WTC11 (cell line): ENCODE measurements around the gene SYCE3. TPM values are rescaled to one million over a fixed set of nuclear protein-coding genes. Genes with fewer than 3 reads are reported as not detected.

Source experiments
- ATAC-seq: fragments of 200-7000 bp; cut with Tn5 transposase; 2 replicates; pipeline ENCODE4 v1.10.0; 2021; ENCODE audit warnings: mild to moderate bottlenecking, moderate library complexity
- CTCF ChIA-PET: fragments of 300-600 bp; sonication (Branson Sonifier 250); formaldehyde crosslinking; loops from one replicate; lab custom pipeline; 2021; ENCODE audit warnings: antibody characterized with exemption; lab: Charles Lee
- POLR2A ChIA-PET: fragments of 350-600 bp; sonication (Branson Sonifier 250); formaldehyde crosslinking; loops from one replicate; lab custom pipeline; 2021; ENCODE audit warnings: antibody characterized with exemption; lab: Charles Lee
- DNase-seq: peaks from one replicate; pipeline ENCODE4 v3.0.0; 2021; ENCODE audit warnings: low spot score
- H3K27ac Mint-ChIP-seq: 2 replicates; pipeline ENCODE4 v1.8.0; 2021; ENCODE audit warnings: mixed read lengths
- H3K27me3 Mint-ChIP-seq: 2 replicates; pipeline ENCODE4 v1.8.0; 2021; ENCODE audit warnings: low read depth, mild to moderate bottlenecking, moderate library complexity, mixed read lengths
- H3K36me3 Mint-ChIP-seq: 2 replicates; pipeline ENCODE4 v1.8.0; 2021; ENCODE audit warnings: mixed read lengths
- H3K4me1 Mint-ChIP-seq: 2 replicates; pipeline ENCODE4 v1.8.0; 2022; ENCODE audit warnings: mixed read lengths
- H3K4me3 Mint-ChIP-seq: 2 replicates; pipeline ENCODE4 v1.8.0; 2021; ENCODE audit warnings: mild to moderate bottlenecking, moderate library complexity, mixed read lengths
- H3K9me3 Mint-ChIP-seq: 2 replicates; pipeline ENCODE4 v1.8.0; 2021; ENCODE audit warnings: mixed read lengths
- ATF3 ChIP-seq: sonication (generic); formaldehyde crosslinking; conservative IDR thresholded peaks from 2 replicates; pipeline ENCODE4 v1.8.1; 2022; ENCODE audit warnings: mild to moderate bottlenecking, missing genetic modification reagents
- CREM ChIP-seq: sonication (generic); formaldehyde crosslinking; IDR thresholded peaks from 2 replicates; pipeline ENCODE4 v1.8.1; 2022; ENCODE audit warnings: mild to moderate bottlenecking, missing genetic modification reagents, moderate library complexity
- HMGXB4 ChIP-seq: sonication (generic); formaldehyde crosslinking; IDR thresholded peaks from 2 replicates; pipeline ENCODE4 v1.8.1; 2023; ENCODE audit warnings: mild to moderate bottlenecking, moderate library complexity, missing genetic modification reagents
- MAX ChIP-seq: sonication (generic); formaldehyde crosslinking; IDR thresholded peaks from 2 replicates; pipeline ENCODE4 v1.8.0; 2022; ENCODE audit warnings: mild to moderate bottlenecking, missing genetic modification reagents
- PRRX2 ChIP-seq: fragments of 250-450 bp; sonication (Bioruptor Pico); IDR thresholded peaks from 2 replicates; pipeline ENCODE4 v1.8.0; 2021; ENCODE audit warnings: mild to moderate bottlenecking
- SMAD4 ChIP-seq: sonication (generic); formaldehyde crosslinking; IDR thresholded peaks from 2 replicates; pipeline ENCODE4 v1.8.0; 2022; ENCODE audit warnings: mild to moderate bottlenecking, missing genetic modification reagents
- SP1 ChIP-seq: sonication (generic); formaldehyde crosslinking; conservative IDR thresholded peaks from 2 replicates; pipeline ENCODE4 v1.8.1; 2022; ENCODE audit warnings: missing genetic modification reagents
- TEAD1 ChIP-seq: sonication (generic); formaldehyde crosslinking; IDR thresholded peaks from 2 replicates; pipeline ENCODE4 v1.8.0; 2022; ENCODE audit warnings: mild to moderate bottlenecking, missing genetic modification reagents
- USF1 ChIP-seq: sonication (generic); formaldehyde crosslinking; IDR thresholded peaks from 2 replicates; pipeline ENCODE4 v1.8.0; 2022; ENCODE audit warnings: mild to moderate bottlenecking, missing genetic modification reagents
- ZNF219 ChIP-seq: sonication (generic); formaldehyde crosslinking; IDR thresholded peaks from 2 replicates; pipeline ENCODE4 v1.8.0; 2023; ENCODE audit warnings: missing genetic modification reagents, mild to moderate bottlenecking, borderline replicate concordance
- ZNF263 ChIP-seq: sonication (generic); formaldehyde crosslinking; IDR thresholded peaks from 2 replicates; pipeline ENCODE4 v1.8.1; 2022; ENCODE audit warnings: low read depth, mild to moderate bottlenecking, moderate library complexity, missing genetic modification reagents
- ZNF423 ChIP-seq: fragments of 250-450 bp; sonication (Bioruptor Pico); IDR thresholded peaks from 2 replicates; pipeline ENCODE4 v2.1.2; 2022; ENCODE audit warnings: mild to moderate bottlenecking, moderate library complexity
- ZNF425 ChIP-seq: fragments of 250-450 bp; sonication (Bioruptor Pico); conservative IDR thresholded peaks from 2 replicates; pipeline ENCODE4 v1.9.0; 2021; ENCODE audit warnings: mild to moderate bottlenecking
- total RNA-seq: library from RNA; stranded (reverse); gene quantifications from 3 replicates; pipeline ENCODE4 v1.2.3, GENCODE V29; 2021
- TF ChIP-seq, protein P1 (sequence below): fragments of 250-450 bp; sonication (Bioruptor Pico); IDR thresholded peaks from 2 replicates; pipeline ENCODE4 v1.9.0; 2021; ENCODE audit warnings: mild to moderate bottlenecking, borderline replicate concordance
- TF ChIP-seq, protein P2 (sequence below): fragments of 250-450 bp; sonication (Bioruptor Pico); IDR thresholded peaks from 2 replicates; pipeline ENCODE4 v1.9.0; 2021; ENCODE audit warnings: mild to moderate bottlenecking
- TF ChIP-seq, protein P3 (sequence below): sonication (generic); formaldehyde crosslinking; IDR thresholded peaks from 2 replicates; pipeline ENCODE4 v1.8.0; 2023; ENCODE audit warnings: mild to moderate bottlenecking, missing genetic modification reagents

Gene SYCE3
- total RNA-seq, 1 experiment from 2014 or later, result 0.46 TPM

DNA sequence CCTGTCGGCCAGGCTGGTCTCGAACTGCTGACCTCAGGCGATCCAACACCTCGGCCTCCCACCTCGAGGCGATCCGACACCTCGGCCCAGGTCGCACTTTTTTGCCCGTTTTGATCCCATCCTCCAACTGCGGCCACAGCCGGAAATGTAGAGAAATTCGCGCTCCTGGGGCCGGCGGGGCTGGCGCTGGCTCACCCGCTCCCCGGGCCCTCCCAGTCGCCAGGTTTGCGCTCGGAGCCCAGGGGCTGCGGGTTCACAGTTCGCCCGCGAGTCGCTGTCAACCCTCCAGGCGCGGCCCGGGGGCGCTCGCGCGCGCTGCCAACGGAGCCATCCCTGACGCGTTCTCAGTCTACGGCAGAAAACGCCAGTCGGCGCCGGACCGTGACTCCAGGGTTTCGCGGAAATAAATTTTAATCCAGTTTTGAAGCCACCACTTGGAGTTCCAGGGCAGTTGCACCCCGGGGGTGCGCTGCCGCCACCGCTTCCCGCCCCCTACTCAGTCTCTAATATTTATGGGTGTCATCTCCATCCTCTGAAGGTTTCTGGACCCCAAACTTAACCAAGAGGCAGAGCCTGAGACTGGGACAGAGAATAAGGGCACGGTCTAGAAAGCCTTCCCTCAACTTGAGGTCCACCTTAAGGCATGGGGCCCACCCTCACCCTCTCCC is 18.5 kb downstream of the SYCE3 start:
- ATAC-seq (peak; percentile 95), DNase-seq (peak; percentile 93)
- Mint-ChIP-seq H3K27ac (no peak overlapping the region), H3K4me3 (peak overlapping the region; percentile 45), H3K36me3 (no peaks in the 10 kb centered on the region), H3K4me1 (no peaks in the 10 kb centered on the region), H3K9me3 (no peaks in the 10 kb centered on the region), H3K27me3 (peaks cover 11% of the 10 kb centered on the region)
- POLR2A ChIA-PET, result no interaction called here
- CTCF ChIA-PET, result no interaction called here
- TF ChIP-seq SMAD4 (CRISPR knock-in tag) (no peak), ZNF263 (no peak), MAX (CRISPR knock-in tag) (peak; percentile 57), PRRX2 (CRISPR knock-in tag) (no peak), HMGXB4 (CRISPR knock-in tag) (peak; percentile 77), CREM (CRISPR knock-in tag) (no peak)

DNA sequence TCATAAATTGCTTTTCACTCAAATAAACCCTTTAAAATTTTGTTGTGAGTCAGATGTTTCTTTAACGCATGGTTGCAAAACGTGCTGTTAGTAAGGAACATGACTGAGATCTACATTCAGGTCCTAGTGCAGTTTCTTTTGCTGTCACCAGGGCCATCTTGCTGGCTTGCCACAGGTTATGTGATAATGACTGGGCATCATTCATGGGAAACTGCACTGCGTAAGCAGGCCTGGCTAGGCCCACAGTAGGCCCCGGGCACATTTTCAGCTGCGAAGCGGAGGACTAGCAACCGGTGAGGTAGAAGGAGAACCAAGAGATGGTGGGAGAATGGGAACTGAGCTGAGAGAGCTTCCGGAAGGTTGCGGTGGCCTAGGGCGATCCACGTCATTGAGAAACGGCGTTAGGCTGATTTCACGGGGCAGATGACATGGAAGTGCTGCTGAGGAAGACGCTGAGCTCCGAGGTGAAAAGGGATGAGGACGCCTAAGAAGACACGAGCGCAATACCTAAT is 20.2 kb downstream of the SYCE3 start:
- CTCF ChIA-PET, result interaction anchor here (1.4 kb wide), 1 partner anchor 99 kb away, joined by 3 read pairs; no protein-coding TSS in a partner anchor
- H3K27me3 Mint-ChIP-seq, result peaks cover 20% of the 10 kb centered on the region
- TF ChIP-seq ZNF423 (no peak), ATF3 (no peak), SP1 (CRISPR knock-in tag) (no peak), TEAD1 (CRISPR knock-in tag) (no peak), ZNF219 (no peak), USF1 (CRISPR knock-in tag) (no peak), ZNF425 (CRISPR knock-in tag) (no peak), ZNF263 (no peak)
- TF ChIP-seq, protein P1, sequence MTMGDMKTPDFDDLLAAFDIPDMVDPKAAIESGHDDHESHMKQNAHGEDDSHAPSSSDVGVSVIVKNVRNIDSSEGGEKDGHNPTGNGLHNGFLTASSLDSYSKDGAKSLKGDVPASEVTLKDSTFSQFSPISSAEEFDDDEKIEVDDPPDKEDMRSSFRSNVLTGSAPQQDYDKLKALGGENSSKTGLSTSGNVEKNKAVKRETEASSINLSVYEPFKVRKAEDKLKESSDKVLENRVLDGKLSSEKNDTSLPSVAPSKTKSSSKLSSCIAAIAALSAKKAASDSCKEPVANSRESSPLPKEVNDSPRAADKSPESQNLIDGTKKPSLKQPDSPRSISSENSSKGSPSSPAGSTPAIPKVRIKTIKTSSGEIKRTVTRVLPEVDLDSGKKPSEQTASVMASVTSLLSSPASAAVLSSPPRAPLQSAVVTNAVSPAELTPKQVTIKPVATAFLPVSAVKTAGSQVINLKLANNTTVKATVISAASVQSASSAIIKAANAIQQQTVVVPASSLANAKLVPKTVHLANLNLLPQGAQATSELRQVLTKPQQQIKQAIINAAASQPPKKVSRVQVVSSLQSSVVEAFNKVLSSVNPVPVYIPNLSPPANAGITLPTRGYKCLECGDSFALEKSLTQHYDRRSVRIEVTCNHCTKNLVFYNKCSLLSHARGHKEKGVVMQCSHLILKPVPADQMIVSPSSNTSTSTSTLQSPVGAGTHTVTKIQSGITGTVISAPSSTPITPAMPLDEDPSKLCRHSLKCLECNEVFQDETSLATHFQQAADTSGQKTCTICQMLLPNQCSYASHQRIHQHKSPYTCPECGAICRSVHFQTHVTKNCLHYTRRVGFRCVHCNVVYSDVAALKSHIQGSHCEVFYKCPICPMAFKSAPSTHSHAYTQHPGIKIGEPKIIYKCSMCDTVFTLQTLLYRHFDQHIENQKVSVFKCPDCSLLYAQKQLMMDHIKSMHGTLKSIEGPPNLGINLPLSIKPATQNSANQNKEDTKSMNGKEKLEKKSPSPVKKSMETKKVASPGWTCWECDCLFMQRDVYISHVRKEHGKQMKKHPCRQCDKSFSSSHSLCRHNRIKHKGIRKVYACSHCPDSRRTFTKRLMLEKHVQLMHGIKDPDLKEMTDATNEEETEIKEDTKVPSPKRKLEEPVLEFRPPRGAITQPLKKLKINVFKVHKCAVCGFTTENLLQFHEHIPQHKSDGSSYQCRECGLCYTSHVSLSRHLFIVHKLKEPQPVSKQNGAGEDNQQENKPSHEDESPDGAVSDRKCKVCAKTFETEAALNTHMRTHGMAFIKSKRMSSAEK (CRISPR knock-in tag), result no peak
- TF ChIP-seq, protein P2, sequence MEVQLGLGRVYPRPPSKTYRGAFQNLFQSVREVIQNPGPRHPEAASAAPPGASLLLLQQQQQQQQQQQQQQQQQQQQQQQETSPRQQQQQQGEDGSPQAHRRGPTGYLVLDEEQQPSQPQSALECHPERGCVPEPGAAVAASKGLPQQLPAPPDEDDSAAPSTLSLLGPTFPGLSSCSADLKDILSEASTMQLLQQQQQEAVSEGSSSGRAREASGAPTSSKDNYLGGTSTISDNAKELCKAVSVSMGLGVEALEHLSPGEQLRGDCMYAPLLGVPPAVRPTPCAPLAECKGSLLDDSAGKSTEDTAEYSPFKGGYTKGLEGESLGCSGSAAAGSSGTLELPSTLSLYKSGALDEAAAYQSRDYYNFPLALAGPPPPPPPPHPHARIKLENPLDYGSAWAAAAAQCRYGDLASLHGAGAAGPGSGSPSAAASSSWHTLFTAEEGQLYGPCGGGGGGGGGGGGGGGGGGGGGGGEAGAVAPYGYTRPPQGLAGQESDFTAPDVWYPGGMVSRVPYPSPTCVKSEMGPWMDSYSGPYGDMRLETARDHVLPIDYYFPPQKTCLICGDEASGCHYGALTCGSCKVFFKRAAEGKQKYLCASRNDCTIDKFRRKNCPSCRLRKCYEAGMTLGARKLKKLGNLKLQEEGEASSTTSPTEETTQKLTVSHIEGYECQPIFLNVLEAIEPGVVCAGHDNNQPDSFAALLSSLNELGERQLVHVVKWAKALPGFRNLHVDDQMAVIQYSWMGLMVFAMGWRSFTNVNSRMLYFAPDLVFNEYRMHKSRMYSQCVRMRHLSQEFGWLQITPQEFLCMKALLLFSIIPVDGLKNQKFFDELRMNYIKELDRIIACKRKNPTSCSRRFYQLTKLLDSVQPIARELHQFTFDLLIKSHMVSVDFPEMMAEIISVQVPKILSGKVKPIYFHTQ (CRISPR knock-in tag), result no peak
- TF ChIP-seq, protein P3, sequence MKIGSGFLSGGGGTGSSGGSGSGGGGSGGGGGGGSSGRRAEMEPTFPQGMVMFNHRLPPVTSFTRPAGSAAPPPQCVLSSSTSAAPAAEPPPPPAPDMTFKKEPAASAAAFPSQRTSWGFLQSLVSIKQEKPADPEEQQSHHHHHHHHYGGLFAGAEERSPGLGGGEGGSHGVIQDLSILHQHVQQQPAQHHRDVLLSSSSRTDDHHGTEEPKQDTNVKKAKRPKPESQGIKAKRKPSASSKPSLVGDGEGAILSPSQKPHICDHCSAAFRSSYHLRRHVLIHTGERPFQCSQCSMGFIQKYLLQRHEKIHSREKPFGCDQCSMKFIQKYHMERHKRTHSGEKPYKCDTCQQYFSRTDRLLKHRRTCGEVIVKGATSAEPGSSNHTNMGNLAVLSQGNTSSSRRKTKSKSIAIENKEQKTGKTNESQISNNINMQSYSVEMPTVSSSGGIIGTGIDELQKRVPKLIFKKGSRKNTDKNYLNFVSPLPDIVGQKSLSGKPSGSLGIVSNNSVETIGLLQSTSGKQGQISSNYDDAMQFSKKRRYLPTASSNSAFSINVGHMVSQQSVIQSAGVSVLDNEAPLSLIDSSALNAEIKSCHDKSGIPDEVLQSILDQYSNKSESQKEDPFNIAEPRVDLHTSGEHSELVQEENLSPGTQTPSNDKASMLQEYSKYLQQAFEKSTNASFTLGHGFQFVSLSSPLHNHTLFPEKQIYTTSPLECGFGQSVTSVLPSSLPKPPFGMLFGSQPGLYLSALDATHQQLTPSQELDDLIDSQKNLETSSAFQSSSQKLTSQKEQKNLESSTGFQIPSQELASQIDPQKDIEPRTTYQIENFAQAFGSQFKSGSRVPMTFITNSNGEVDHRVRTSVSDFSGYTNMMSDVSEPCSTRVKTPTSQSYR (CRISPR knock-in tag), result no peak

More for the DNA sequence above, 20.2 kb downstream of the SYCE3 start:
- POLR2A ChIA-PET, result no interaction called here
- DNase-seq, result no peak
- H3K4me1 Mint-ChIP-seq, result no peaks in the 10 kb centered on the region
- H3K36me3 Mint-ChIP-seq, result no peaks in the 10 kb centered on the region
- no peak overlapping the region for H3K4me3 Mint-ChIP-seq
- H3K9me3 Mint-ChIP-seq, result no peaks in the 10 kb centered on the region
- no peak overlapping the region for H3K27ac Mint-ChIP-seq
- ATAC-seq, result no peak
